H9 (cell line): ENCODE results near the gene CAMKK1. TPM values are rescaled to one million over a fixed set of nuclear protein-coding genes. Genes with fewer than 3 reads are reported as not detected.

Source experiments
- DNase-seq: peaks from one replicate; pipeline ENCODE4 v3.0.0-alpha.2; 2017
- H2AFZ ChIP-seq: one replicate; pipeline ENCODE4 v1.6.1; 2013; ENCODE audit warnings: mild to moderate bottlenecking, low read length, control low read depth, moderate library complexity
- H2AK5ac ChIP-seq: 2 replicates; pipeline ENCODE4 v1.6.1; 2013; ENCODE audit warnings: low read length, control low read depth, mixed read lengths; ENCODE audit not compliant: insufficient read length
- H2BK120ac ChIP-seq: one replicate; pipeline ENCODE4 v1.6.1; 2013; ENCODE audit warnings: low read depth, mild to moderate bottlenecking, low read length, control low read depth, inconsistent platforms; ENCODE audit not compliant: poor library complexity, severe bottlenecking
- H2BK12ac ChIP-seq: 2 replicates; pipeline ENCODE4 v1.6.1; 2013; ENCODE audit warnings: low read length, control low read depth, mixed read lengths, low read depth; ENCODE audit not compliant: insufficient read length
- H2BK15ac ChIP-seq: 2 replicates; pipeline ENCODE4 v1.6.1; 2013; ENCODE audit warnings: low read depth, low read length, control low read depth
- H2BK20ac ChIP-seq: one replicate; pipeline ENCODE4 v1.6.1; 2013; ENCODE audit warnings: low read depth, mild to moderate bottlenecking, low read length, control low read depth, inconsistent platforms; ENCODE audit not compliant: poor library complexity, severe bottlenecking
- H2BK5ac ChIP-seq: 2 replicates; pipeline ENCODE4 v1.6.1; 2013; ENCODE audit warnings: low read length, control low read depth, mixed read lengths; ENCODE audit not compliant: insufficient read length
- H3K14ac ChIP-seq: 2 replicates; pipeline ENCODE4 v1.6.1; 2013; ENCODE audit warnings: low read length, control low read depth; ENCODE audit not compliant: insufficient read depth
- H3K18ac ChIP-seq: 2 replicates; pipeline ENCODE4 v1.6.1; 2013; ENCODE audit warnings: low read depth, mild to moderate bottlenecking, mixed read lengths, low read length, control low read depth; ENCODE audit not compliant: insufficient read length
- H3K23ac ChIP-seq: 2 replicates; pipeline ENCODE4 v1.6.1; 2013; ENCODE audit warnings: low read length, control low read depth, mixed read lengths, low read depth; ENCODE audit not compliant: insufficient read length
- H3K23me2 ChIP-seq: 2 replicates; pipeline ENCODE4 v1.6.1; 2013; ENCODE audit warnings: low read depth, mild to moderate bottlenecking, mixed read lengths, low read length, control low read depth; ENCODE audit not compliant: insufficient read length, poor library complexity, severe bottlenecking
- H3K27ac ChIP-seq: 2 replicates; pipeline ENCODE4 v1.5.1; 2013; ENCODE audit warnings: low read length, control low read depth, mixed read lengths, low read depth; ENCODE audit not compliant: insufficient read length
- H3K27me3 ChIP-seq: 2 replicates; pipeline ENCODE4 v1.6.1; 2013; ENCODE audit warnings: low read length, control low read depth, inconsistent platforms; ENCODE audit not compliant: insufficient read depth
- H3K4ac ChIP-seq: 2 replicates; pipeline ENCODE4 v1.6.1; 2013; ENCODE audit warnings: low read depth, mild to moderate bottlenecking, control low read depth, inconsistent platforms, low read length, moderate library complexity
- H3K4me1 ChIP-seq: 2 replicates; pipeline ENCODE4 v1.6.1; 2013; ENCODE audit warnings: low read length, control low read depth, inconsistent platforms; ENCODE audit not compliant: insufficient read depth
- H3K4me2 ChIP-seq: 2 replicates; pipeline ENCODE4 v1.6.1; 2013; ENCODE audit warnings: low read length, control low read depth, mixed read lengths; ENCODE audit not compliant: insufficient read length, insufficient read depth
- H3K56ac ChIP-seq: 2 replicates; pipeline ENCODE4 v1.6.1; 2013; ENCODE audit warnings: low read depth, mild to moderate bottlenecking, mixed read lengths, low read length, control low read depth; ENCODE audit not compliant: insufficient read length
- H3K79me1 ChIP-seq: 2 replicates; pipeline ENCODE4 v1.6.1; 2013; ENCODE audit warnings: low read depth, mild to moderate bottlenecking, moderate library complexity, low read length, control low read depth, inconsistent platforms; ENCODE audit not compliant: insufficient read depth, poor library complexity, severe bottlenecking
- H3K79me2 ChIP-seq: 2 replicates; pipeline ENCODE4 v1.6.1; 2013; ENCODE audit warnings: low read length, control low read depth, inconsistent platforms; ENCODE audit not compliant: insufficient read depth
- H3K9ac ChIP-seq: 2 replicates; pipeline ENCODE4 v1.6.1; 2013; ENCODE audit warnings: low read length, control low read depth, mixed read lengths; ENCODE audit not compliant: insufficient read length; ENCODE audit errors: extremely low read depth
- H3K9me3 ChIP-seq: one replicate; pipeline ENCODE4 v1.6.1; 2013; ENCODE audit warnings: low read depth, low read length, inconsistent platforms; ENCODE audit not compliant: control insufficient read depth
- H3T11ph ChIP-seq: one replicate; pipeline ENCODE4 v1.6.1; 2013; ENCODE audit warnings: mild to moderate bottlenecking, low read length, control low read depth, inconsistent platforms
- H4K20me1 ChIP-seq: one replicate; pipeline ENCODE4 v1.6.1; 2013; ENCODE audit not compliant: control insufficient read depth, insufficient read length, insufficient read depth
- H4K5ac ChIP-seq: 2 replicates; pipeline ENCODE4 v1.6.1; 2013; ENCODE audit warnings: low read depth, mild to moderate bottlenecking, mixed read lengths, low read length, control low read depth; ENCODE audit not compliant: insufficient read length
- H4K8ac ChIP-seq: replicated peaks from 2 replicates; pipeline ENCODE4 v1.6.1; 2013; ENCODE audit warnings: low read length, control low read depth, mixed read lengths, low read depth; ENCODE audit not compliant: insufficient read length
- H4K91ac ChIP-seq: 2 replicates; pipeline ENCODE4 v1.6.1; 2013; ENCODE audit warnings: low read depth, mild to moderate bottlenecking, moderate library complexity, mixed read lengths, low read length, control low read depth; ENCODE audit not compliant: insufficient read length
- H3K27ac Mint-ChIP-seq, 3 experiments: 2 replicates in 2 of 3; 3 replicates in 1 of 3; pipeline ENCODE4 v1.8.0; 2020 to 2021; ENCODE audit warnings: mixed read lengths in 3 of 3, mild to moderate bottlenecking in 1 of 3, moderate library complexity in 1 of 3
- H3K27me3 Mint-ChIP-seq: 2 replicates; pipeline ENCODE4 v1.8.0; 2021; ENCODE audit warnings: low read depth, mild to moderate bottlenecking, moderate library complexity, mixed read lengths
- H3K36me3 Mint-ChIP-seq, 3 experiments: 2 replicates in 2 of 3; 3 replicates in 1 of 3; pipeline ENCODE4 v1.8.0; 2020 to 2021; ENCODE audit warnings: low read depth in 3 of 3, mixed read lengths in 3 of 3; ENCODE audit not compliant: insufficient read depth in 1 of 3
- H3K4me1 Mint-ChIP-seq, 2 experiments: 2 replicates each; pipeline ENCODE4 v1.8.0; 2020; ENCODE audit warnings: mixed read lengths in 2 of 2
- H3K4me3 Mint-ChIP-seq, 2 experiments: 2 replicates in 1 of 2; 3 replicates in 1 of 2; pipeline ENCODE4 v1.8.0; 2020 to 2021; ENCODE audit warnings: mild to moderate bottlenecking in 2 of 2, mixed read lengths in 2 of 2, moderate library complexity in 1 of 2
- H3K9me3 Mint-ChIP-seq, 2 experiments: 2 replicates in 1 of 2; 3 replicates in 1 of 2; pipeline ENCODE4 v1.8.0; 2020; ENCODE audit warnings: mild to moderate bottlenecking in 2 of 2, mixed read lengths in 2 of 2, moderate library complexity in 1 of 2
- WGBS: extraction: QIAGEN DNeasy Blood & Tissue Kit; methylation state at CpG from one replicate; pipeline ENCODE4 v1.1.7; 2013; ENCODE audit warnings: missing lambda C conversion rate, low lambda C conversion rate, mixed read lengths; ENCODE audit not compliant: insufficient read length; ENCODE audit errors: extremely low coverage; 5-methylcytosine and 5-hydroxymethylcytosine counted together
- total RNA-seq: library from RNA; stranded (reverse); gene quantifications from 2 replicates; pipeline ENCODE4 v1.2.1, GENCODE V29; 2021
- TF ChIP-seq, protein P1 (sequence below): fragments of 200-600 bp; sonication (generic); conservative IDR thresholded peaks from 3 replicates; pipeline ENCODE4 v1.8.0; 2021; ENCODE audit warnings: antibody characterized with exemption, mild to moderate bottlenecking

The CAMKK1 gene
- total RNA-seq, 1 experiment from 2014 or later, result 6.7 TPM

- Histone ChIP-seq H3K79me1 (no peaks in the 10 kb centered on the region), H3K27ac (no peak overlapping the region), H4K91ac (no peak overlapping the region), H3T11ph (no peak overlapping the region), H3K56ac (no peak overlapping the region), H3K23me2 (no peaks in the 10 kb centered on the region), H3K4ac (no peak overlapping the region), H2BK12ac (no peak overlapping the region), H2BK120ac (no peak overlapping the region), H2AK5ac (no peak overlapping the region), H3K14ac (no peak overlapping the region), H4K5ac (no peak overlapping the region), H3K9ac (no peak overlapping the region), H3K4me1 (no peaks in the 10 kb centered on the region), H3K18ac (no peak overlapping the region), H2BK5ac (no peak overlapping the region), H3K9me3 (no peaks in the 10 kb centered on the region), H4K20me1 (no peaks in the 10 kb centered on the region), H3K79me2 (no peaks in the 10 kb centered on the region), H4K8ac (no peak overlapping the region), H2AFZ (no peak overlapping the region), H2BK15ac (no peak overlapping the region), H3K4me2 (no peak overlapping the region), H2BK20ac (no peak overlapping the region), H3K27me3 (no peaks in the 10 kb centered on the region), H3K23ac (no peak overlapping the region)
- Mint-ChIP-seq H3K4me3 (no peak overlapping the region), H3K27ac (no peak overlapping the region), H3K27me3 (no peaks in the 10 kb centered on the region; the same call in 1 of the 2 replicates), H3K4me1 (no peaks in the 10 kb centered on the region), H3K36me3 (peaks cover 23 to 68% (median 66%) of the 10 kb centered on the region in 3 experiments; a peak in 6 of 7 replicates), H3K9me3 (no peaks in the 10 kb centered on the region; a peak in 1 of 5 replicates)
- TF ChIP-seq, protein P1, sequence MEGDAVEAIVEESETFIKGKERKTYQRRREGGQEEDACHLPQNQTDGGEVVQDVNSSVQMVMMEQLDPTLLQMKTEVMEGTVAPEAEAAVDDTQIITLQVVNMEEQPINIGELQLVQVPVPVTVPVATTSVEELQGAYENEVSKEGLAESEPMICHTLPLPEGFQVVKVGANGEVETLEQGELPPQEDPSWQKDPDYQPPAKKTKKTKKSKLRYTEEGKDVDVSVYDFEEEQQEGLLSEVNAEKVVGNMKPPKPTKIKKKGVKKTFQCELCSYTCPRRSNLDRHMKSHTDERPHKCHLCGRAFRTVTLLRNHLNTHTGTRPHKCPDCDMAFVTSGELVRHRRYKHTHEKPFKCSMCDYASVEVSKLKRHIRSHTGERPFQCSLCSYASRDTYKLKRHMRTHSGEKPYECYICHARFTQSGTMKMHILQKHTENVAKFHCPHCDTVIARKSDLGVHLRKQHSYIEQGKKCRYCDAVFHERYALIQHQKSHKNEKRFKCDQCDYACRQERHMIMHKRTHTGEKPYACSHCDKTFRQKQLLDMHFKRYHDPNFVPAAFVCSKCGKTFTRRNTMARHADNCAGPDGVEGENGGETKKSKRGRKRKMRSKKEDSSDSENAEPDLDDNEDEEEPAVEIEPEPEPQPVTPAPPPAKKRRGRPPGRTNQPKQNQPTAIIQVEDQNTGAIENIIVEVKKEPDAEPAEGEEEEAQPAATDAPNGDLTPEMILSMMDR, result peak; percentile 88
- DNase-seq, result peak; percentile 75
- no CpG with 5 or more reads among the region's 6 CpGs for WGBS
Measured at GRCh38 chr17:3827124-3827773, 65.6 kb downstream of the CAMKK1 start.
